ENCODE results near the gene PARP15.
"Not testable (repeated sequence)": the region's sequence is repeated elsewhere in the genome, so short reads cannot be mapped to it uniquely, and the experiment has no call there.

PARP15 gene

GRCh38 chr3:122621112-122621511 lies 43.7 kb downstream of the PARP15 start:
- no peak for DNase-seq

GRCh38 chr3:122623031-122623829 lies 45.8 kb downstream of the PARP15 start:
- DNase-seq = no peak

- no peak for DNase-seq
Measured at GRCh38 chr3:122626515-122627180, 49.2 kb downstream of the PARP15 start.

DNA sequence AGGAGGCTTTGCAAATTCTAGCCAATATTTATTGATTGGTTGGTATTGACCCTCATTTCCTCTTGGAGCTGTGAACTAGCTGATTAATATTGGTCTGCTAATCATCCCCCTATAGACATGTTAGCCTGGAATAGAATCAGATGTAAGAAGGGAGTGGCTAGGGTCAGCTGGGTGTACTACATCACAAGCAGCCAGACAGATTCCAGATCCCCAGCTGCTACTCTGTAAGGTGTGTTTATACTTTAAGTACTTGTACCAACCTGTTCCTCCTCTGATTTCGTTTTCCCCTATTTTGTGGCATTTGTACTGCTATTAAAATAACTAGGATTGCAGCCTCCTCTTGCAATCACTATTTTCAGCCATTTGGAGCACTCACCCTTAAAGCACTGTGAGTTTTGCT lies 49.9 kb downstream of the PARP15 start:
- DNase-seq = no peak

GRCh38 chr3:122628567-122628966 lies 51.1 kb downstream of the PARP15 start:
- no peak for DNase-seq

DNA sequence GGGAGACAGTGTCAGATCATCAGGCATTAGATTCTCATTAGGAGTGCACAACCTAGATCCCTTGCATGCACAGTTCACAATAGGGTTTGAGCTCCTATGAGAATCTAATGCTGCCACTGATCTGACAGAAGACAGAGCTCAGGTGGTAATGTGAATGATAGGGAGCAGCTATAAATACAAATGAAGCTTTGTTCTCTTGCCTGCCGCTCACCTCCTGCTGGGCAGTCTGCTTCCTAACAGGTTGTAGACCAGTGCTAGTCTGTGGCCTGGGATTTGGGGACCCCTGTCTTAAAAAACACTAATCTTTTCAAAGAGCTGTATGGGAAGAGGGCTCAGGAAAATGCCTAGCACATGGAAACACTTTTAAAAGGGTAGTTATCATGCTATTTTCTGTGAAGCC lies 52.3 kb downstream of the PARP15 start:
- DNase-seq = no peak

DNA sequence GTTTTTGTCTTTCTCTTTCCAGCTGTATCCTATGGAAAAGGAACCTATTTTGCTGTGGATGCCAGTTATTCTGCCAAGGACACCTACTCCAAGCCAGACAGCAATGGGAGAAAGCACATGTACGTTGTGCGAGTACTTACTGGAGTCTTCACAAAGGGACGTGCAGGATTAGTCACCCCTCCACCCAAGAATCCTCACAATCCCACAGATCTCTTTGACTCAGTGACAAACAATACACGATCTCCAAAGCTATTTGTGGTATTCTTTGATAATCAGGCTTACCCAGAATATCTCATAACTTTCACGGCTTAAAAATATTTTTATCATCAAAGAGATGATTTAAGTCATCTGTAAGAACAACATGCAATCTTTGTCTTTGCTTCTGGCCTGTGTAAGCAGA lies 58.3 kb downstream of the PARP15 start:
- DNase-seq = no peak

DNA sequence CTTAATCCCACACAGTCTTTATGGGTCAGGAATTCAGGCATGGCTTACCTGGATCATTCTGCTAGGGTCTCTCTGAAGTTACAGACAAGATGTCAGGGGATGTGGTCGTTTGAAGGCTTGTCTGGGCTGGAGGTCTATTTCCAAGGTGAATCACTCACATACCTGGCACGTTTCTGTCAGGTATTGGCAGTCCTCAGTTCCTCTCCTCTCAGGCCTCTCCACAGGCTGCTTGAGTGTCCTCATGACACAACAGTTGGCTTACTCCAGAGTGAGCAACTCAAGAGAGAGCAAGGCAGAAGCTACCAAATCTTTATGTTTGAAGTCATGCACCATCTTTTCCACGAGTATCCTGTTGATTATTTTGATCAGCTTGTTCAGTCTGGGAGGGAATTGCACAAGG lies 59.2 kb downstream of the PARP15 start:
- no peak for DNase-seq

GRCh38 chr3:122640437-122640999 lies 63.1 kb downstream of the PARP15 start:
- DNase-seq = no peak

GRCh38 chr3:122642935-122643334 lies 65.5 kb downstream of the PARP15 start:
- no peak for DNase-seq

- no peak for DNase-seq
Measured at GRCh38 chr3:122646146-122646988, 68.9 kb downstream of the PARP15 start.

DNA sequence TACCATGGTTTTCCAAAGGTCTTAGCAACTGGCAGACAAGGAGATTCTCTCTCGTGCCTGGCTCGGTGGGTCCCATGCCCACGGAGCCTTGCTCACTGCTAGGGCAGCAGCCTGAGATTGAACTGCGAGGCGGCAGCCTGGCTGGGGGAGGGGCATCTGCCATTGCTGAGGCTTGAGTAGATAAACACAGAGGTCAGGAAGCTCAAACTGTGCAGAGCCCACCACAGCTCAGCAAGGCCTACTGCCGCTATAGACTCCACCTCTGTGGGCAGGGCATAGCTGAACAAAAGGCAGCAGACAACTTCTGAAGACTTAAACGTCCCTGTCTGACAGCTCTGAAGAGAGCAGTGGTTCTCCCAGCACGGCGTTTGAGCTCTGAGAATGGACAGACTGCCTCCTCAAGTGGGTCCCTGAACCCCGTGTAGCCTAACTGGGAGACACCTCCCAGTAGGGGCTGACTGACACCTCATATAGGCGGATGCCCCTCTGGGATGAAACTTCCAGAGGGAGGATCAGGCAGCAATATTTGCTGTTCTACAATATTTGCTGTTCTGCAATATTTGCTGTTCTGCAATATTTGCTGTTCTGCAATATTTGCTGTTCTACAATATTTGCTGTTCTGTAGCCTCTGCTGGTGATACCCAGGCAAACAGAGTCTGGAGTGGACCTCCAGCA lies 73.9 kb downstream of the PARP15 start:
- DNase-seq = not testable (repeated sequence)

DNA sequence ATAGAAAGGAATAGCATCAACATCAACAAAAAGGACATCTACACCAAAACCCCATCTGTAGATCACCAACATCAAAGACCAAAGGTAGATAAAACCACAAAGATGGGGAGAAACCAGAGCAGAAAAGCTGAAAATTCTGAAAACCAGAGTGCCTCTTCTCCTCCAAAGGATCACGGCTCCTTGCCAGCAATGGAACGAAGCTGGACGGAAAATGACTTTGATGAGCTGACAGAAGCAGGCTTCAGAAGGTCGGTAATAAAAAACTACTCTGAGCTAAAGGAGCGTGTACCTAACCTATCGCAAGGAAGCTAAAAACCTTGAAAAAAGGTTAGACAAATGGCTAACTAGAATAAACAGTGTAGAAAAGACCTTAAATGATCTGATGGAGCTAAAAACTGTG lies 74.5 kb downstream of the PARP15 start:
- not testable (repeated sequence) for DNase-seq

DNA sequence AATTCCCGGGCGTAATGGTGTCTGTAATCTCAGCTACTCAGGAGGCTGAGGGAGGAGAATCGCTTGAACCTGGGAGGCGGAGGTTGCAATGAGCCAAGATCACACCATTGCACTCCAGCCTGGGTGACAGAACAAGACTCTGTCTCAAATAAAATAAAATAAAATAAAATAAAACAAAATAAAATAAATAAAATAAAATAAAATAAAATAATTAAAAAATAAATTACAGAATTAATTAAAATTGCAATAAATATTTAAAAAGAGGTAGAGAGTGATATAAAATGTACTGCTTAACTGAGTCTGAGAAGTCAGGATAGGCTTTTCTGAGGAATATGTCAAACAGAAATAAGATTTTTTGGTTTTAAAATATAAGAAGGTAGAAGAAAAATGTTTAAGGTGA lies 80.9 kb downstream of the PARP15 start:
- not testable (repeated sequence) for DNase-seq

GRCh38 chr3:122660297-122660974 lies 83.0 kb downstream of the PARP15 start:
- no peak for DNase-seq

- no peak for DNase-seq
Measured at GRCh38 chr3:122661633-122662032, 84.2 kb downstream of the PARP15 start.

- DNase-seq = no peak
Measured at GRCh38 chr3:122662505-122662904, 85.1 kb downstream of the PARP15 start.

GRCh38 chr3:122665226-122665786 lies 87.9 kb downstream of the PARP15 start:
- DNase-seq = no peak

- no peak for DNase-seq
Measured at GRCh38 chr3:122665881-122666280, 88.4 kb downstream of the PARP15 start.

GRCh38 chr3:122668930-122669730 lies 91.7 kb downstream of the PARP15 start:
- DNase-seq = no peak

GRCh38 chr3:122671553-122671952 lies 94.1 kb downstream of the PARP15 start:
- DNase-seq = no peak
